GM12872 (cell line): Measurements from ENCODE around the gene TOMM6.

Experiments used
- TF ChIP-seq, protein P1 (sequence below): IDR thresholded peaks from 3 replicates; pipeline ENCODE4 v1.5.1; 2011; ENCODE audit warnings: low read depth, mild to moderate bottlenecking, low read length, moderate library complexity; ENCODE audit not compliant: insufficient read depth

The TOMM6 gene

GRCh38 chr6:41787219-41787917 lies at the start of gene TOMM6:
Gene TOMM6 (plus strand): TSS chr6:41787694. CDS start chr6:41787698, 4 bp downstream.
- TF ChIP-seq, protein P1, sequence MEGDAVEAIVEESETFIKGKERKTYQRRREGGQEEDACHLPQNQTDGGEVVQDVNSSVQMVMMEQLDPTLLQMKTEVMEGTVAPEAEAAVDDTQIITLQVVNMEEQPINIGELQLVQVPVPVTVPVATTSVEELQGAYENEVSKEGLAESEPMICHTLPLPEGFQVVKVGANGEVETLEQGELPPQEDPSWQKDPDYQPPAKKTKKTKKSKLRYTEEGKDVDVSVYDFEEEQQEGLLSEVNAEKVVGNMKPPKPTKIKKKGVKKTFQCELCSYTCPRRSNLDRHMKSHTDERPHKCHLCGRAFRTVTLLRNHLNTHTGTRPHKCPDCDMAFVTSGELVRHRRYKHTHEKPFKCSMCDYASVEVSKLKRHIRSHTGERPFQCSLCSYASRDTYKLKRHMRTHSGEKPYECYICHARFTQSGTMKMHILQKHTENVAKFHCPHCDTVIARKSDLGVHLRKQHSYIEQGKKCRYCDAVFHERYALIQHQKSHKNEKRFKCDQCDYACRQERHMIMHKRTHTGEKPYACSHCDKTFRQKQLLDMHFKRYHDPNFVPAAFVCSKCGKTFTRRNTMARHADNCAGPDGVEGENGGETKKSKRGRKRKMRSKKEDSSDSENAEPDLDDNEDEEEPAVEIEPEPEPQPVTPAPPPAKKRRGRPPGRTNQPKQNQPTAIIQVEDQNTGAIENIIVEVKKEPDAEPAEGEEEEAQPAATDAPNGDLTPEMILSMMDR = peak; percentile 84

DNA sequence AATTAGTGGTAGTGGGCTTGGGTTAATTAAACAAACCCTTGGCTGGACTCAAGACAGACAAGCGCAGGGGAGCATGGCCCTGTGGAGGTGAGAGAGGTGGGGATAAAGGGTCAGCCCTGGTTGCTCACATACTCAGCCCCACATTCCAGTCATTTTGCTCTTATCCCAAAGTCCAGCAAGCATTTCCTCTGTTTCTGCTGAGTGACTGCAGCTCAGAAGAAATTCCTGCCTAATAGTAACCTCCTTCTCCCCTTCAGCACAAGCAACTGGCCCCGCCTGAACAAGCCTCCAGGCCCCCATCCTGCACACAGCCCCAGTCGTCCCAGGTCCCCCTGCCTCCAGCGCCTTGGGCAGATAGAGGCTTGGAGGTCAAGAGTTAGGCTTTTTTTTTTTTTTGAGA lies 48.5 kb upstream of the TOMM6 start:
- TF ChIP-seq, protein P1 = no peak

GRCh38 chr6:41740366-41741162 lies 46.9 kb upstream of the TOMM6 start:
- TF ChIP-seq, protein P1 = no peak

DNA sequence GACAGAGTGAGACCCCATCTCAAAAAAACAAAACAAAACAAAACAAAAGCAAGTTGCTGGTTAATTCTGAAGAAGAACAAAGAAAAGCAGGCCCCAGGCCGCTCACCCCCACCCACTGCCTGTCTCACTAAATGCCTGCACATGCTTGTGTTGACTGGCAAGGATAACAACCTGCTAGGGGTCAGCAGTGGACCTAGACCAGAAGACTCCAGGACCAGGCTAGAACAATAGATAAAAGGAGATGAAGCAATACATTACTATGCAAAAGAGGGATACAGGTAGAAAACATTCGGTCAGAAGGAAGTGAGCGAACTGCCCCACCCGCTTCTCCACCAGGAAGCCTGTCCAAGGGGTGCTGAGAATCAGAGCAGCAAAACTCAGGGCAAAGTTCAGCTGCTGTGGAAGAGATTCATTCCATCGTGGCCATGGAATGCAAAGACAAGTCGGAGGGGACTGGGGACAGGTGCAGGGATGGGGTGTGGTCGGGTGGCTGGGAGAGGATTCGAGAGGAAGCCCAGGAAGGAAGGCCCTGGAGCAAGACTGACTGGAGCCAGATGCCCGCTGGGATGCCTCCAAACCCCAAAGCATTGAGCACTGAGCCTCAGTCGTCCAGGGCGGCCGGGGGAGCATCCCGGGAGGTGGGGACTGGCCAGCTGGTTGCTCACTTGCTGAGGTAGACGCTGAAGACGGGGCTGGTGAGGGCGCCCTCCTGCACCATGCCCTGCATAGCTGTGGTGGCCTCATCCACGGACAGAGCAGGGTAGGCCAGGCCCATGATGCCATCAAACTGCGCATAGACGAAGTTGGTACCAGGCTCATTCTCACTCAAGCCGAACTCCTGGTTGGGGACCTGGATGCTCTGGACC lies 45.6 kb upstream of the TOMM6 start:
- TF ChIP-seq, protein P1 = no peak

GRCh38 chr6:41743406-41744235 lies 43.9 kb upstream of the TOMM6 start:
- TF ChIP-seq, protein P1 = no peak

DNA sequence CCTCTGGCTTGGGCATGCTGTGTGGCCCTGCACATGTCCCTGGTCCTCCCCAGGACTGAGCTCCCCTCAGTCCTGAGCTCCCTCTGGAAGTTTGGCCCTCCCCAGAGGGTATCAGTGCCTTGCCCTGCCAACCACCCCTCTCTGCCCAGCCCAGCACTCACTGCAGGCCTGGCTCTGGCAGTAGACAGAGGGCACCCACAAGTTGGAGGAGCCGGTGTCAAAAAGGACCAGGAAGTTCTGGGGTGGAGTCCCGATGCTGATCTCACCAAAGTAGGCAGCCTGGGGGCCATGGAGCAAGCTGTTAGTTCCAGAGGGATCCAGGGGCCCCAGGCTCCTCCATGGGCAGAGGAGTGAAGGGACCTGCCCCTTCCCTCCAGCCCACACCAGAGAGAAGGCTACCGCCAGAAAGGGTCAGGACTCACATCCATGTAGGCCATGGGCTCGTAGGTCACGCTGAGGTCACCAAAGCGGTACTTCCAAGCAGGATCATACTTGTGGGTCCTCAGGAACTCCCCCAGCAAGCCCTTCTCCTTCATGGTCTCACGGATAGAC lies 43.2 kb upstream of the TOMM6 start:
- TF ChIP-seq, protein P1 = no peak
